ENCODE data around the gene LAGE3.

GRCh38 chrX:154449618-154450017, 29.5 kb downstream of the LAGE3 start:
- TF ChIP-seq CTCF (IDR thresholded peaks at IDR 0.05) (no peak), POLR2A (IDR thresholded peaks at IDR 0.05) (no peak)
